Measurements from ENCODE around the gene GRIN3A. TPM values are rescaled to one million over a fixed set of nuclear protein-coding genes. Genes with fewer than 3 reads are reported as not detected.

GRIN3A gene
- total RNA-seq, 5 donors from 2014 or later (not counting 1 experiment from before 2014, with no cell fraction given): 0.08 TPM; not detected in 4

DNA sequence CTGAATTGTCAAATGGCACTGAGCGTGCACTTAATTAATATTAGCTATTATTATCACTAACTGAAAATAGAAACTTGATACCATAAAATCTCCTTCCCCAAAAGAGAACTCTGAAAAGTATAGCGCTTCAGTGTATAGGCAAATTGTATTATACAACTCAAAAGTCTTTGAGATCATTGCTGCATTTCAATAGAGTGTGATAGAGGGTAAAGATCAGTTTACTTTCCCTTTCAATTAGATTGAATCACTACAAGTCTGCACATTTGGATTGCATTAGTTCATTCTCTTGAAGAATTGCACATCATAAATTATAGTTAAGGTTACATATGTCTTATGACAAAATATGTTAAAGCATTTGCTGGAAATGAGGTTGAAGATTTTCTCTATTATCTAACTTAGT, 13.4 kb upstream of the GRIN3A start:
- Mint-ChIP-seq H3K36me3 (no peaks in the 10 kb centered on the region), H3K4me1 (no peaks in the 10 kb centered on the region), H3K4me3 (no peak overlapping the region), H3K9me3 (no peaks in the 10 kb centered on the region), H3K27me3 (peaks cover 0 to 7% of the 10 kb centered on the region in 2 donors), H3K27ac (no peak overlapping the region)
- no peaks in the 10 kb centered on the region for H3K27me3 ChIP-seq (replicated peaks in 1 of 2; ENCODE audit: control insufficient read depth in 2 of 2, extremely low read depth in 1 of 2, insufficient read depth in 2 of 2, low read length in 1 of 2)
- H3K36me3 ChIP-seq (ENCODE audit: control insufficient read depth in 2 of 2, extremely low read depth in 1 of 2, insufficient read depth in 1 of 2, low read length in 1 of 2): no peaks in the 10 kb centered on the region
- DNase-seq (no peak), ATAC-seq (replicated peaks in 1 of 4) (no peak)
- no CpG with 5 or more reads among the region's 2 CpGs for WGBS (ENCODE audit: insufficient coverage)
- CTCF ChIA-PET: interaction anchor here in 1 of 2 donors (0.8 kb wide), 1 partner anchor 25 kb away, joined by 3 read pairs; no protein-coding TSS in a partner anchor
- no peak overlapping the region for H3K4me3 ChIP-seq (ENCODE audit: control insufficient read depth in 1 of 2, extremely low read depth in 1 of 2, low read length in 1 of 2)
- POLR2A ChIA-PET: no interaction called here
- H3K4me1 ChIP-seq (ENCODE audit: control insufficient read depth in 1 of 2, extremely low read depth in 1 of 2, insufficient read depth in 2 of 2, low read length in 2 of 2): no peaks in the 10 kb centered on the region
- no peaks in the 10 kb centered on the region for H3K9me3 ChIP-seq
- H3K27ac ChIP-seq (ENCODE audit: low read length): no peak overlapping the region

DNA sequence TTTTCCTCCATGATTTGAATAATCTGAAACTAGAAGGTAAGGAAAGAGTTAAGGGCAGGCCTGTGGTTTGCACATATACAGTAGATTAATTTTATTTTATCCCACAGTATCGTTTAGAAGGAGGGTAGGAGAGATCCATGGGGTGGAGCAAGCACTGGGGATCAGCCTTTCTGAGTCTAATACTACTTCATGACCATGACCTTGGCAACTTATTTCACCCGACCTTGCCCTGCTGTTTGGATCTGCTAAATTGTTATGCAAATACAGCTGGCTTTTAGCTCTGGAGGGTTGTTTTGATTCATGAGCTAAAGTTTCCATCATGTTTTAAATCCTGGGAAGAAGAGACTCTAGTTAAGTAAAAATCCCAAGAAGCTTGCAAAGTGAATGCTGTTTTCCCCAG, 864 bp upstream of the GRIN3A start:
- CTCF ChIA-PET: no interaction called here
- DNase-seq: no peak
- H3K27ac Mint-ChIP-seq: no peak overlapping the region
- no peak overlapping the region for H3K4me3 ChIP-seq (ENCODE audit: control insufficient read depth in 1 of 2, extremely low read depth in 1 of 2, low read length in 1 of 2)
- H3K27me3 ChIP-seq (replicated peaks in 1 of 2; ENCODE audit: control insufficient read depth in 2 of 2, extremely low read depth in 1 of 2, insufficient read depth in 2 of 2, low read length in 1 of 2): peaks cover 16 to 17% of the 10 kb centered on the region in 2 experiments
- ATAC-seq (replicated peaks in 1 of 4): no peak
- no peaks in the 10 kb centered on the region for H3K36me3 Mint-ChIP-seq
- WGBS (ENCODE audit: insufficient coverage): no CpG with 5 or more reads among the region's 2 CpGs
- H3K4me1 Mint-ChIP-seq: peaks cover 3 to 5% (median 3%) of the 10 kb centered on the region in 3 donors
- POLR2A ChIA-PET: no interaction called here
- H3K4me3 Mint-ChIP-seq: no peak overlapping the region
- no peaks in the 10 kb centered on the region for H3K9me3 Mint-ChIP-seq
- H3K36me3 ChIP-seq (ENCODE audit: control insufficient read depth in 2 of 2, extremely low read depth in 1 of 2, insufficient read depth in 1 of 2, low read length in 1 of 2): no peaks in the 10 kb centered on the region
- no peaks in the 10 kb centered on the region for H3K4me1 ChIP-seq (ENCODE audit: control insufficient read depth in 1 of 2, extremely low read depth in 1 of 2, insufficient read depth in 2 of 2, low read length in 2 of 2)
- peaks cover 40 to 67% of the 10 kb centered on the region in 2 donors for H3K27me3 Mint-ChIP-seq
- no peaks in the 10 kb centered on the region for H3K9me3 ChIP-seq
- no peak overlapping the region for H3K27ac ChIP-seq (ENCODE audit: low read length)

DNA sequence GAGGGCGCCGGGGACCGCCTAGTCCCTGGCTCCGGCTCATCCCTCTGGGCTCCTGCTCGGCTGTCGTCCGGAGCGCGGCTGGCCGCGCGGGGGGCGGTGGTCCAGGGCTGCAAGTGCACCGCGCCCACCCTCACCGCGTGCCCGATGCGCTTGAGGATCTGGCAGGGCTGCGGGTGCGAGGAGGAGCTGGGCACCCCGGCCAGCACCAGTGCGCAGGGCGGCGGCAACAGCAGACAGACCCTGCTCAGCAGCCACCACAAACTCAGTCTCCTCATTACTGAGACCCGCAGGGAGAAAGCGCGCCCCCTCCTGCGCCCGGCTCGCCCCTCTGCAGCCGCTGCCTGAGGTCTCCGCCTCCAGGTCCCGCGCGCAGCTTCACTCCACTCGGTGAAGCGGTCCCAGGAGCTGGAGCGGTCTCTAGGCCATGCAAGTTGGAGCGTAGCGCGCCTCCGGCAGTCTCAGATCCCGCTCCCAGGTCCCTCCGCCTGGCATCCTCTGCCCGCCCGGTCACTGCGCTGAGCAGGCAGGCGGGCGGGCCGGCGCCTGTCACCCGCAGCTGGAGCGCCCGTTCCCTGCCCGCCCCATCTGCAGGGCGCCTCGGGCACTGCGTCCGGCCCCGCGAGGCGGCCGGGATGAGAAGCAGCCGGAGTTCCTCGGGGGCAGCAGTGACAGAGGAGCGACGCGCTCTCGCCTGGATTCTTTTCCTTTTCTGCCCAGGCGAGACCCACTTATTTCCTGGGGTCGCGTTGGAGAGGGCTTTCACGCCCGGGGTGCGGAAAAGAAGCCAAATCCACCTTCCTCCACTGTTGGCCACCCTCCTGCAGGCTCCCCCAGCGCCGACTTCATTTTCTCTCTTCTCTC, 512 bp downstream of the GRIN3A start:
- 9% methylated on average over 78 of the region's 78 CpGs for WGBS (ENCODE audit: insufficient coverage)
- H3K4me1 Mint-ChIP-seq: peaks cover 3 to 5% (median 3%) of the 10 kb centered on the region in 3 donors
- peaks cover 41 to 64% of the 10 kb centered on the region in 2 donors for H3K27me3 Mint-ChIP-seq
- no peaks in the 10 kb centered on the region for H3K4me1 ChIP-seq (ENCODE audit: control insufficient read depth in 1 of 2, extremely low read depth in 1 of 2, insufficient read depth in 2 of 2, low read length in 2 of 2)
- DNase-seq: no peak
- no peaks in the 10 kb centered on the region for H3K36me3 ChIP-seq (ENCODE audit: control insufficient read depth in 2 of 2, extremely low read depth in 1 of 2, insufficient read depth in 1 of 2, low read length in 1 of 2)
- ChIA-PET CTCF (no interaction called here), POLR2A (no interaction called here)
- peaks cover 14 to 16% of the 10 kb centered on the region in 2 experiments for H3K27me3 ChIP-seq (replicated peaks in 1 of 2; ENCODE audit: control insufficient read depth in 2 of 2, extremely low read depth in 1 of 2, insufficient read depth in 2 of 2, low read length in 1 of 2)
- H3K4me3 ChIP-seq (ENCODE audit: control insufficient read depth in 1 of 2, extremely low read depth in 1 of 2, low read length in 1 of 2): no peak overlapping the region
- no peak for ATAC-seq (replicated peaks in 1 of 4)
- H3K9me3 ChIP-seq: no peaks in the 10 kb centered on the region
- no peak overlapping the region for H3K27ac Mint-ChIP-seq
- no peaks in the 10 kb centered on the region for H3K9me3 Mint-ChIP-seq
- H3K36me3 Mint-ChIP-seq: no peaks in the 10 kb centered on the region
- H3K4me3 Mint-ChIP-seq: peak overlapping the region in 2 of 3 donors; percentile 42 to 74
- H3K27ac ChIP-seq (ENCODE audit: low read length): no peak overlapping the region

DNA sequence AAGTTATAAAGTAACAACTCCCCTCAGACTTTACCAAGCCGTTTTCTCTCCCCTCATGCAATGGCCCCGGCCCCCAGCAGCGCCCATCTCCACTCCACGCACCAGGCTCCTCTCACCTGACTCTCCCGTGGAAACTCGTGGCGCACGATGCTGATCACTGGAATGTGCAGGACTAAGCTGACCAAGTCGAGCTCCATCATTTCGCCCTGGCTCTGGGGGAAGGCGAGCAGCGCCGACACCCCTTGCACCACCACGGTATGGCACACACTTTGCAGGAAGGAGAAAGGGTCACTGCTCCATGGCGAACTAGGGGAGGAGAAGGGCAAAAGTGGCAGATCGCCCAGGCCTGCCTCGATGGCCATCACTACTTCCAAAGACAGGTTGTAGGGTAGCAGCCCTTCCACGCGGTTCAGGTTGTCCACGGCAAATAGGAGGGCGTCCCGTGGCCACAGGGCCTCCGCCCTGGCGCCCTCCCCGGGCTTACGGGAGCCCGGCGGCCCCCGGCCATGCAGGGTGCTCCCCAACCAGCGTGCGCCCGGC, 1.2 kb downstream of the GRIN3A start:
- no peaks in the 10 kb centered on the region for H3K36me3 Mint-ChIP-seq
- H3K27me3 Mint-ChIP-seq: peaks cover 46 to 59% of the 10 kb centered on the region in 2 donors
- Histone ChIP-seq H3K9me3 (no peaks in the 10 kb centered on the region), H3K4me3 (ENCODE audit: control insufficient read depth in 1 of 2, extremely low read depth in 1 of 2, low read length in 1 of 2) (no peak overlapping the region), H3K27ac (ENCODE audit: low read length) (no peak overlapping the region), H3K27me3 (replicated peaks in 1 of 2; ENCODE audit: control insufficient read depth in 2 of 2, extremely low read depth in 1 of 2, insufficient read depth in 2 of 2, low read length in 1 of 2) (peaks cover 14 to 16% of the 10 kb centered on the region in 2 experiments), H3K4me1 (ENCODE audit: control insufficient read depth in 1 of 2, extremely low read depth in 1 of 2, insufficient read depth in 2 of 2, low read length in 2 of 2) (no peaks in the 10 kb centered on the region), H3K36me3 (ENCODE audit: control insufficient read depth in 2 of 2, extremely low read depth in 1 of 2, insufficient read depth in 1 of 2, low read length in 1 of 2) (no peaks in the 10 kb centered on the region)
- H3K27ac Mint-ChIP-seq: no peak overlapping the region
- DNase-seq: no peak
- no peak for ATAC-seq (replicated peaks in 1 of 4)
- POLR2A ChIA-PET: no interaction called here
- 21% methylated on average over 28 of the region's 32 CpGs for WGBS (ENCODE audit: insufficient coverage)
- H3K4me3 Mint-ChIP-seq: no peak overlapping the region
- peaks cover 3 to 5% (median 3%) of the 10 kb centered on the region in 3 donors for H3K4me1 Mint-ChIP-seq
- CTCF ChIA-PET: no interaction called here
- no peaks in the 10 kb centered on the region for H3K9me3 Mint-ChIP-seq

DNA sequence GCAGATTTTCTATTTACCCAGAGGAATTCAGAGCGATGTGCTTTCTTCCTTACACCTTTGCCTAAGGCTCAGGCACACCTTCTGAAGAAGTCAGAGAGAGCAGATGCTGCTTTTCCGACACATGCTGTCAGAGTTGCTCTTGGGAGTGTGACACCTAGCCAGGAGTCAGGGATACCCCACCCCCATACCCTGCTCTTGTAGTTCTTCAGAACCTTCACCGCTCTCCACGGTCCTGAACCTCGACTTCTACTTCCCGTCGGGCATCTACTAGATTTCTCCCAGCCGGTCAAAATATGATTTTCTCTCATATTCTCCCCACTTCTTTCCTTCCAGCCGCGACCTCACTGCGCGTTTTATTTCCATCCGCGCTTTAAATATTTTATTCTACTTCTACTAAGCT, 1.7 kb downstream of the GRIN3A start:
- ChIA-PET CTCF (no interaction called here), POLR2A (no interaction called here)
- Histone ChIP-seq H3K4me1 (ENCODE audit: control insufficient read depth in 1 of 2, extremely low read depth in 1 of 2, insufficient read depth in 2 of 2, low read length in 2 of 2) (no peaks in the 10 kb centered on the region), H3K27me3 (replicated peaks in 1 of 2; ENCODE audit: control insufficient read depth in 2 of 2, extremely low read depth in 1 of 2, insufficient read depth in 2 of 2, low read length in 1 of 2) (peaks cover 14 to 16% of the 10 kb centered on the region in 2 experiments), H3K27ac (ENCODE audit: low read length) (no peak overlapping the region), H3K4me3 (ENCODE audit: control insufficient read depth in 1 of 2, extremely low read depth in 1 of 2, low read length in 1 of 2) (no peak overlapping the region), H3K36me3 (ENCODE audit: control insufficient read depth in 2 of 2, extremely low read depth in 1 of 2, insufficient read depth in 1 of 2, low read length in 1 of 2) (no peaks in the 10 kb centered on the region), H3K9me3 (no peaks in the 10 kb centered on the region)
- DNase-seq (no peak), ATAC-seq (replicated peaks in 1 of 4) (no peak)
- no peaks in the 10 kb centered on the region for H3K36me3 Mint-ChIP-seq
- H3K4me1 Mint-ChIP-seq: peaks cover 3 to 5% (median 3%) of the 10 kb centered on the region in 3 donors
- H3K9me3 Mint-ChIP-seq: no peaks in the 10 kb centered on the region
- no peak overlapping the region for H3K4me3 Mint-ChIP-seq
- H3K27me3 Mint-ChIP-seq: peaks cover 49 to 58% of the 10 kb centered on the region in 2 donors
- WGBS (ENCODE audit: insufficient coverage): 16% methylated on average over 14 of the region's 14 CpGs
- no peak overlapping the region for H3K27ac Mint-ChIP-seq

DNA sequence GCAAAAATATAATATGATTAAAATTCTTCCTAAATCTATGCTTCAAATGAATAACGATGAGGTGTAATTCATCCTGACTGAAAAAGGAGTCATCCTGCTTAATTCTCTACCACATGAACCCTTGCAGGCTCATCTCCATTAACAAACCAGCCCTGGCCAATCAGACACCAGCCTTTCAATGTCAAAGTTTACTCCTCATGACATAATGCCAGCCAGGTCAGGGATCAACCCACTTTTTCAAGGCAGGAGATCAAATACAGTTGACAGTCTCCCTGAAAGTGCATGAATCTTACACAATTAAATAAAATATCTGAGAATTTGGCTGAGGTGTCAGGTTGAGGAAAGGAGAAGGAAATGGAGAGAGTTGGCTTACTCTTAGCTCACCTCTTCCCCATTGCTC, 7.0 kb downstream of the GRIN3A start:
- ATAC-seq (replicated peaks in 1 of 4) (no peak), DNase-seq (no peak)
- Mint-ChIP-seq H3K9me3 (no peaks in the 10 kb centered on the region), H3K27me3 (peaks cover 14 to 21% of the 10 kb centered on the region in 2 donors), H3K27ac (no peak overlapping the region), H3K36me3 (no peaks in the 10 kb centered on the region), H3K4me3 (no peak overlapping the region), H3K4me1 (no peaks in the 10 kb centered on the region)
- H3K4me3 ChIP-seq (ENCODE audit: control insufficient read depth in 1 of 2, extremely low read depth in 1 of 2, low read length in 1 of 2): no peak overlapping the region
- peaks cover 0 to 2% of the 10 kb centered on the region in 2 experiments for H3K27me3 ChIP-seq (replicated peaks in 1 of 2; ENCODE audit: control insufficient read depth in 2 of 2, extremely low read depth in 1 of 2, insufficient read depth in 2 of 2, low read length in 1 of 2)
- no CpG with 5 or more reads among the region's 1 CpG for WGBS (ENCODE audit: insufficient coverage)
- H3K9me3 ChIP-seq: no peaks in the 10 kb centered on the region
- no peaks in the 10 kb centered on the region for H3K4me1 ChIP-seq (ENCODE audit: control insufficient read depth in 1 of 2, extremely low read depth in 1 of 2, insufficient read depth in 2 of 2, low read length in 2 of 2)
- ChIA-PET CTCF (no interaction called here), POLR2A (no interaction called here)
- no peak overlapping the region for H3K27ac ChIP-seq (ENCODE audit: low read length)
- no peaks in the 10 kb centered on the region for H3K36me3 ChIP-seq (ENCODE audit: control insufficient read depth in 2 of 2, extremely low read depth in 1 of 2, insufficient read depth in 1 of 2, low read length in 1 of 2)
